Cardiac ventricle fibroblast (primary cell): Measurements from ENCODE around the gene CABLES1. TPM values are rescaled to one million over a fixed set of nuclear protein-coding genes. Genes with fewer than 3 reads are reported as not detected.

Experiments
- total RNA-seq: library from RNA; depleted of rRNA; stranded (reverse); fragments of >200 nt; gene quantifications from 2 replicates; pipeline ENCODE4 v1.2.3, GENCODE V29; 2015

Gene CABLES1, protein sequence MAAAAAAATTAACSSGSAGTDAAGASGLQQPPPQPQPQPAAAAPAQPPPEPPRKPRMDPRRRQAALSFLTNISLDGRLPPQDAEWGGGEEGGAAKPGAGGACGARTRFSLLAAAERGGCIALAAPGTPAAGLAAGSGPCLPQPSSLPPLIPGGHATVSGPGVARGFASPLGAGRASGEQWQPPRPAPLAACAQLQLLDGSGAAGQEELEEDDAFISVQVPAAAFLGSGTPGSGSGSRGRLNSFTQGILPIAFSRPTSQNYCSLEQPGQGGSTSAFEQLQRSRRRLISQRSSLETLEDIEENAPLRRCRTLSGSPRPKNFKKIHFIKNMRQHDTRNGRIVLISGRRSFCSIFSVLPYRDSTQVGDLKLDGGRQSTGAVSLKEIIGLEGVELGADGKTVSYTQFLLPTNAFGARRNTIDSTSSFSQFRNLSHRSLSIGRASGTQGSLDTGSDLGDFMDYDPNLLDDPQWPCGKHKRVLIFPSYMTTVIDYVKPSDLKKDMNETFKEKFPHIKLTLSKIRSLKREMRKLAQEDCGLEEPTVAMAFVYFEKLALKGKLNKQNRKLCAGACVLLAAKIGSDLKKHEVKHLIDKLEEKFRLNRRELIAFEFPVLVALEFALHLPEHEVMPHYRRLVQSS
- total RNA-seq: 8.8 and 9.4 TPM in 2 replicates

GRCh38 chr18:23134780-23135549 lies at the start of gene CABLES1:
Gene CABLES1 (plus strand): TSS chr18:23135485. CDS start chr18:23135763, 278 bp downstream.

Other genes starting within 250 kb of the CABLES1 start
- 10.6 and 15.6 TPM in 2 replicates for gene RBBP8, start 202.2 kb upstream of the CABLES1 start, total RNA-seq